EH (cell line): Measurements from ENCODE around the gene FASTK.
A peak's percentile ranks its signal among the peaks of the same experiment; 100 is the strongest.

Experiments used
- DNase-seq: peaks from one replicate; pipeline ENCODE4 v3.0.0-alpha.2; 2015; ENCODE audit warnings: low read depth

Gene FASTK

DNA sequence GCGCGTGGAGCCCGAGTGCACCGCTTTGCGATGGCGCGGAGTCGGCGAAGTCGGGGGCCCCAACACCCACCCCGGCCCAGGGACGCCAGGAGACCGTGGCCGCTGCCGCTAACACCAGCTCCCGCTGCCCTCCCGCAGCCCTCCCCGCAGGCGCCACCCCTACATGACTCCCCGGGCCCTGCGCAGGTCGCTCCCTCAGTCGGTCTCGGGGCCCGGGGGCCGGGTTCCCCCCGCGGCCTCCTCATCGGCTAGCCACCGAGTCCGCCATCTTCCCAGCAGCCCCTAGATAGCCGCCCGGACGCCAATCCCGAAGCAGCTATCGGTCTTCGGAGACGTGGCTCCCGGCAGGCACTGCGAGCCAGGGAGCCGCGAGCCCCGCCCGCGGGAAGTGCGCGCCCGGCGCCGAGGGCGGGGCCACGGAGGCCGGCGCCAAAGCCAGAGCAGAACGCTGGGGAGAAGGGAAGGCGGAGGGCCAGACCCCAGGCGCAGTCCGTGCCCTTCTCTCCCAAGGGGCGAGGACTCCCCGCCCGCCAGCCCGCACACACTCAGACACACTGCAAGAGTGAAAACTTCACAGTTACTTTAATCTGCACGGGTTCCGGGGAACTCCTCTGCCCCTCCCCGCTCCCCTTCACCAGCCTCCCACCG, at the start of gene FASTK:
Gene FASTK, minus strand, starts transcription at position 288 of the 648 bp plus-strand sequence. Its CDS starts 43 bp downstream, at position 245.
- peak; percentile 92 for DNase-seq

DNA sequence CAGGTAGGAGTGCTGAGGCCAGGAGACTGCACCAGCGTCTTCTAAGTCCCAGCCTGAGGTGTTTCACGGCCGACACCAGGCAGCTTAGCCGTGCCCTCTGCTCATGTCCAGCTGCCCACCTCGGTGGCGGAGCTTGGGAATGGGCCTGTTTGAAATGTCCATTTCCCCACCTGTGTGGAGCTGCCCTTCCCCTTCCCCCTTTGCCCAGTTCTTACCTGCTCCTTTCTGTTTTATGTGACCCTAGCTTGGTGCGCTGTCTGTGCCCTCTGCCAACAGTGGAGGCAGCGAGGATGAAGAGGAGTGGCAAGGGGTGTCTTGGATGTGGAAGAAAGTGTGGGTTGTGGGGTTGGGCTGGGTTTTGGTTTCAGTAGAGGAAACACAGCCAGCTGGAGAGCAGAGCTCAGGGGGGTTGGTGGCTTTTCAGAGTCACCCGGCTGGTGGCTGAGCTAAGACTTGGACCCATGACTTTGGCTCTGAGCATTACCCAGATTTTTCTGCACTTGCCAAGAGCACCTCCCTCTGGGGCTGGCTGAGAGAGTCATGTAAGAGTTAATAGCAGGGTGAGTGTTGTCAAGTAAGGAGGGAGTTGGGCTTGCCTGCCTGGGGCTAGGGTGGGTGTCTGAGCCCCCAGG, 49.5 kb upstream of the FASTK start:
- no peak for DNase-seq

- DNase-seq = no peak
Measured at GRCh38 chr7:151129117-151129959, 48.7 kb upstream of the FASTK start.

DNA sequence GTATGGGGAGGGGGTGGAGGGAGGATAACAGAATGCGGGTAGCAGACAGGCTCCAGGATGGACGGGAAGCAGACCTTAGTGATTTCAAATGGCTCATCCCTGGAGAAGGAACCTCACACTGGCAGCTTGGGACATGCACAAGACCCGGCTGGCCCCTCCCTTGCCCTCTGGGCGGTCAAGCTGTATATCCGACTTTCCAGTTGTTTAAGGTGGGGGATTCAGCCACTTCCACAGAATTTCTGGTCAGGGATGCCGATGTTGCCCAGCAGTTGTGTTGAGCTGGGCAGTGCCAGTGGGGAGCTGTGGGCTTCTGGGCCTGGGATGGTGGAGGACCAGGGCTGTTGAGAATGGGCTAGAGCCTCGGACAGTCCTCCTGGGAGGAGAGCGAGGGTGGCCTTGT, 48.1 kb upstream of the FASTK start:
- no peak for DNase-seq

GRCh38 chr7:151128144-151128543, 47.5 kb upstream of the FASTK start:
- no peak for DNase-seq

DNA sequence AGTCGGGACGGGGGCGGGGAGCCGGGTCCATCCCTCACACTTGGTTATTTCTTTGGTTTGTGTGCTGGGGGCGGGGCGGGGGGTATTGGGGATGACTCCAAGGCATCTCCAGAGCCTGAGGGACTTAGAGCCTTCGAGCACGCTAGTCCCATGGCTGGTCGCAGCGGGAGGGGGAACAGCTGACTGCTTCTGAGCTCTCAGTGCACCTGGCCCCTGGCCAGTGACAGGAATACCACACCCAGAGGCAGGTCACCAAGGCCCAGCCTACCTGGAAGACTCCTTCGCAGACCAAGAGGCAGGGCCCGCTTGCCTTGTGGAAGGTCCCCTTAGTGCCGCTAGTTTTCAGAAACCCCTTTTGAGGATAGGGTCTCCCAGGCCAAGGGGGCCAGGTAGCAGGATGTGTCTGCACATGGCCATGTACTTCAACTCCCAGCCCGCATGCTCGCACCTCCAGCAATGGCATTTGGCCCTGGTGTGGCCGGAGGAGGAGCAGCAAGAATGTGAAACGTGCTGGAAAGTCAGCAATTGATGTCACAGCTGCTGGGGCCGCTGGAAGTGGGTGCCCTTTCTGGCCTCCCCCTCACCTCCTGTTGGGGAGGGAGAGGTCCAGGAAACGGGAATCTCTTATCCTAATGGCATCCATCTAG, 46.0 kb upstream of the FASTK start:
- no peak for DNase-seq

- DNase-seq = no peak
Measured at GRCh38 chr7:151125846-151126481, 45.4 kb upstream of the FASTK start.

DNA sequence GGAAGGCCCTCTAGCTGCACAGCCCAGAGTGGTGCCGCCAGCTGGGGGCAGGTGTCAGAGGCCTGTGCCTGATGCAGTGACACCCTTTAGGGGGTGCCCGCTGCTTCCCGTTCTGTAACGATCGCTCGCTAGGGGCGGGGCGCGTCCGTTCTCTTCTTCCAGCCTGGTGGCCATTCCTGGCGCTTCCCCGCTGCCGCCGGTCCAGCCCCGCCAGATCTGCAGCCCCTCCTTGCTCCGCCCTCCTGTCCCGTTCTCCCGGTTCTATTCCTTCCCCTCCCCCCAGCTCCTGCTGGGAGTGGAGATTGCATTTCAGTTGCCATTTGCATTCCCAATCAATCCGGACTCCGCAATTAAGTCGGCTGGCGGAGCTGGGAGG, 44.8 kb upstream of the FASTK start:
- DNase-seq = peak; percentile 17

- DNase-seq = no peak
Measured at GRCh38 chr7:151124899-151125399, 44.3 kb upstream of the FASTK start.

DNA sequence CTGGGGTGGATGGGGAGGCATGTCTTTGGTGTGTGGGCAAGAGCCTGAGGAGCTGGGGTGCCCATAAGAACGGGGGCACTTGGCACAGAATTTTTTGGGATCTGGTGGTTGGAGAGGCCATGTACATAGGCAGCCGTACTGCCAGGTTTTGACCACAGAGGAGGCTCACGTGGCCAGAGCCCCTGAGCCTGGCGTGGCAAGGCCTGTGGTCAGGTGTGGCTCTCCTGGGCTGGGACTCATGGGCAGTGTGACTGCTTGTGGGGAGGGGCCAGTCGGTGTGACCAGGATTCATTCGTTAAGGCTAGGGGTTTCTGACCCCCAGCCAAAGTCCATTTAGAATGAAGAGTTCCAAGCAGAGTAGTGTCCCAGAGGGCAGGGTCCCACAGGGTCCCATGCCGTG, 43.9 kb upstream of the FASTK start:
- no peak for DNase-seq

DNA sequence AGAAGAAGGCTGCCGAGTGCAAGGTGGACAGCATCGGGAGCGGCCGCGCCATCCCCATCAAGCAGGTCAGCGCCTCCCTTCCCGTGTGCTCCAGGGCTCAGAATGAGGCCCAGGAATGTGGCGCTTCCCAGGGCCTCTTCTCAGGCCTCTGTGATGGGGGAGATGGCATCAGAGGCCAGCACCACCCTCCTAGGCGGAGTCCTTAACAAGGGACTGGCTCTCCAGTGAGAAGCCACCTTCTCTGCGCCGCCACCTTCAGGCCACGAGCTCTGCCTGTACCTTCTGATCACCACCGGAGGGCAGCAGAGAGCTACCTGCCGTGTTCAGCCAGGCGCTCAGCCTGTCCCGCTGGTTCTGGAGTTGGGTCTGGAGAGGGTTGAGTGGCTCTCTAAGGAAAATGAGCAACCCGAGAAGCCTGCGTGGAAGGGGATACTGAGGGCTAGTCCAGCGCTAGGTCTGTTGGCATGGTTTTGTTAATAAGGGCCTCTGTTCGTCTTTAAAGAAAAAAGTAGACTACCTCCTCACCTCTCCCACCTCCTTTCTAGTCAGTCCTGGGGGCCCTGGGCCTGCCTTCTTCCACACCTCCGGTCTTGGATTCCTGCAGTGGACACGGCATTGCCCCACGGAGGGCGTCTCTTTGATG, 43.3 kb upstream of the FASTK start:
- DNase-seq = peak; percentile 84

- DNase-seq = no peak
Measured at GRCh38 chr7:151123158-151123821, 42.7 kb upstream of the FASTK start.

GRCh38 chr7:151122796-151123157, 42.2 kb upstream of the FASTK start:
- no peak for DNase-seq

GRCh38 chr7:151122276-151122675, 41.7 kb upstream of the FASTK start:
- DNase-seq = no peak

- DNase-seq = no peak
Measured at GRCh38 chr7:151121380-151122170, 41.0 kb upstream of the FASTK start.

DNA sequence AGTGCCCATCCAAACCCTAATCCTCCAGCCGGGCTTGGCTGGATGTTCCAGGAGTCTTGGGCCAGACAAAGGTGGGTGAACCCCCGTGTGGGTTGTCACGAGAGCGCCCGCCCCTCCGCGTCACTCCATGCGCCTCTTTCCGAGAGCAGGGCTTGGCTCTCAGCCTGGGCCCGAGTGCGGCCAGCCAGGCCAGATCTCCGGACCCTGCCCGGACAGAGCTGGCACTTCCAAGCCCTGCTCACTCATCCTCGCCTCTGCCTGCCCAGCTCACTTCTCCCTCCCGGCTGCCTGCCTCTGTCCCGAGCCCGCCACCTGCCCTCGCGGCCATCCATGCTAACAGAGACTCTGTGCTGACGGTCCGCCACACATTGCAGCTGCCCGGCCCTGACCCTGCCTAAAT, 40.3 kb upstream of the FASTK start:
- DNase-seq = no peak

DNA sequence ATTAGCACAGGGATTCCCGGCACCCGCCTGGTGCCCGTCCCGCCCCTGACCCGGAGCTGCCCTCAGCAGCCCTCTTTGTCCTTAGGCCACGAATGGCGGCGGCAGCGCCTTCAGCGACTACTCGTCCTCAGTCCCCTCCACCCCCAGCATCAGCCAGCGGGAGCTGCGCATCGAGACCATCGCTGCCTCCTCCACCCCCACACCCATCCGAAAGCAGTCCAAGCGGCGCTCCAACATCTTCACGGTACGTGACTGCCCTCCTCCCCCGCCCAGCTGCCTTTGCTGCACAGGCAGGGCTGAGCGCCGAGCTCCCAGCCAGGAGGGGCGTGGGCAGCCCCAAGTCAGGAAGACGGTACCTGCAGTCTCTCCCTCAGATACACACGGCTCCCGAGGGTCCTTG, 39.3 kb upstream of the FASTK start:
- no peak for DNase-seq

DNA sequence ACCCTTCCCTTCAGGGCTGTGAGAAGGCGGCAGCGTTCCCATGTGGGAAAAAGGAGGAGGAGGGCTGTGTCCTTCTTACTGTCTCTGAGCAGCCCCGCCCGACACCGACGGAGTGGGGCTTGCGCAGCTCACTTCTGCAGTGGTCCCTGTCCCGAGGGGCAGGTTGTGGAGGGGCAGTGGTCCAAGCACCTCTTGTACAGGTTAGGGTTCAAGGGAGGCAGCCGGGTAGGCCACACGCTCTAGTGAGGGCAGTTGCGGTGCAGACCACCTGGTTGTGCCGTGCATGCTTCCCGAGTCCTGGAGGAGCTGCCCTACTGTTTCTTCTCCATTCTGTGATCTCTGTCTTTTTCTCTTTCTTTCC, 38.4 kb upstream of the FASTK start:
- DNase-seq = no peak

DNA sequence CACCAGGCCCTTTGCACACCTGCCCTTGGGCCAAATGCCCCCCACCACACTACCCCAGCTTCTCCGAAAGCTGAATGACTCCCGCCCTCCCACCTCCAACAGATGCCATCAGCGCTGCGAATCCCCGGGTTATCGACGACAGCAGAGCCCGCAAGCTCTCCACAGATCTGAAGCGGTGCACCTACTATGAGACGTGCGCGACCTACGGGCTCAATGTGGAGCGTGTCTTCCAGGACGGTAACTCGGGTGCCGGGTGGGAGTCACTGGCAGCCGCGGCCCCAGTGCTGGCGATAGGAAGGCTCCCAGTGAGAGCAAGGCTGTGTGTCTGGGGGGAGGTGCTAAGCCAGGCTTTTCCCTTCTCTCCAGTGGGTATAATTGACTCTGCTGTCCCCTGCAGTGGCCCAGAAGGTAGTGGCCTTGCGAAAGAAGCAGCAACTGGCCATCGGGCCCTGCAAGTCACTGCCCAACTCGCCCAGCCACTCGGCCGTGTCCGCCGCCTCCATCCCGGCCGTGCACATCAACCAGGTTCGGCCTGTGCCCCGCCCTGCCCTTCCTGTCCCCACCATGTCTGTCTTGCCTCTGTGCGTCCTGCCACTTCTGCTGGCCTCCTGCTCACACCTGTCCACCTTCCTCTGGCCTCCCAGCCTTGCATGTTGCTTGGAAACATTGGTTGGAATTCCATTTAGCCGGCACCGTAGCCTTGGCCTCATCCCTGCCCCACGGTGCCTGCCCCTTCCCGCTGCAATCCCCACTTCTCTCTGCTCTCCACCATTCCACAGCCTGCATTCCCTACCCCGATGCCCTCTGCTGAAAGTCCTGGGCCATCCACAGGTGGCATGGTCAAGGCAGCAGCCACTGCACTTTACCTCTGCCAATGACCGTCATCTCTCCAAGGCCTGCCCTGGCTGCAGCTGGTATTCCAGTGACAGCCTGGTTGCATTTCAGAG, 37.8 kb upstream of the FASTK start:
- DNase-seq = no peak
